Central memory CD4-positive, alpha-beta T cell (primary cell): ENCODE results near the gene RPS2.
A peak's percentile ranks its signal among the peaks of the same experiment; 100 is the strongest.
"Not testable (repeated sequence)": the region's sequence is repeated elsewhere in the genome, so short reads cannot be mapped to it uniquely, and the experiment has no call there.

Experiments used
- DNase-seq: peaks from one replicate; pipeline ENCODE4 v3.0.0; 2022

RPS2 gene

GRCh38 chr16:1962161-1963153, 2.2 kb downstream of the RPS2 start:
- not testable (repeated sequence) for DNase-seq

GRCh38 chr16:1961651-1962067, 3.0 kb downstream of the RPS2 start:
- no peak for DNase-seq

- peak; percentile 28 for DNase-seq
Measured at GRCh38 chr16:1960665-1961630, 3.7 kb downstream of the RPS2 start.

- DNase-seq = peak; percentile 85
Measured at GRCh38 chr16:1959269-1960039, 5.2 kb downstream of the RPS2 start, which contains the start of gene NDUFB10. TSS of gene NDUFB10 (plus strand) at chr16:1959538. CDS start at chr16:1959625, 87 bp downstream.

GRCh38 chr16:1958715-1959268, 5.8 kb downstream of the RPS2 start:
- DNase-seq = no peak

- DNase-seq = not testable (repeated sequence)
Measured at GRCh38 chr16:1958143-1958491, 6.5 kb downstream of the RPS2 start.

GRCh38 chr16:1957434-1958142, 7.0 kb downstream of the RPS2 start:
- not testable (repeated sequence) for DNase-seq

- no peak for DNase-seq
Measured at GRCh38 chr16:1953734-1954133, 10.9 kb downstream of the RPS2 start.

- DNase-seq = no peak
Measured at GRCh38 chr16:1950559-1950958, 14.1 kb downstream of the RPS2 start.

- no peak for DNase-seq
Measured at GRCh38 chr16:1950047-1950446, 14.6 kb downstream of the RPS2 start.

GRCh38 chr16:1949507-1949906, 15.1 kb downstream of the RPS2 start:
- DNase-seq = no peak

- no peak for DNase-seq
Measured at GRCh38 chr16:1947369-1947670, 17.3 kb downstream of the RPS2 start.

- no peak for DNase-seq
Measured at GRCh38 chr16:1946495-1947368, 17.9 kb downstream of the RPS2 start.

GRCh38 chr16:1945559-1946391, 18.9 kb downstream of the RPS2 start:
- no peak for DNase-seq

GRCh38 chr16:1944612-1945199, 19.9 kb downstream of the RPS2 start:
- no peak for DNase-seq

GRCh38 chr16:1942810-1943726, 21.6 kb downstream of the RPS2 start, which contains the start of gene MSRB1:
TSS of gene MSRB1 (minus strand) at chr16:1943199. CDS start at chr16:1943156, 43 bp downstream.
- peak; percentile 98 for DNase-seq

- no peak for DNase-seq
Measured at GRCh38 chr16:1942047-1942809, 22.4 kb downstream of the RPS2 start.
